ENCODE results near the gene PAPPA. TPM values are rescaled to one million over a fixed set of nuclear protein-coding genes. Genes with fewer than 3 reads are reported as not detected.

PAPPA gene
- total and polyA plus RNA-seq, 9 of the 15 experiments (the other 6 are each of a cell fraction or from before 2014, with no cell fraction given) = 0.06 to 0.18 (median 0.11) TPM

- 2% methylated on average over 4 of the region's 4 CpGs for WGBS (ENCODE audit: insufficient coverage, low coverage, missing lambda C conversion rate)
- DNase-seq (ENCODE audit: extremely low read depth in 1 of 4, low spot score in 3 of 4) = no peak
- ChIA-PET POLR2A (interaction anchor here (0.6 kb wide), 1 partner anchor 54 kb away, joined by 4 read pairs; no protein-coding TSS in a partner anchor), CTCF (ENCODE audit: low intra/inter-chr PET ratio) (no interaction called here)
- in situ Hi-C loops (cut with MboI) = no loop called here
- Histone ChIP-seq H3K27me3 (ENCODE audit: control insufficient read depth in 2 of 2, insufficient read depth in 2 of 2, low read length in 2 of 2) (no peaks in the 10 kb centered on the region), H3K9ac (ENCODE audit: insufficient read depth in 1 of 2, low read depth in 2 of 2, low read length in 2 of 2) (no peak overlapping the region), H3K4me2 (ENCODE audit: insufficient read depth, low read length) (no peak overlapping the region), H3K27ac (ENCODE audit: extremely low read depth, low read depth, low read length) (no peak overlapping the region), H3K36me3 (ENCODE audit: control insufficient read depth, insufficient read depth, low read length) (no peaks in the 10 kb centered on the region), H3K79me2 (ENCODE audit: control insufficient read depth, insufficient read depth, low read length) (no peaks in the 10 kb centered on the region), H4K20me1 (replicated peaks; ENCODE audit: control insufficient read depth, insufficient read depth, low read length) (no peaks in the 10 kb centered on the region), H2AFZ (ENCODE audit: low read depth, low read length) (no peak overlapping the region), H3K9me3 (replicated peaks; ENCODE audit: control insufficient read depth, insufficient read depth, low read depth, low read length) (no peaks in the 10 kb centered on the region), H3K9me1 (ENCODE audit: control insufficient read depth, insufficient read depth, low read length) (no peaks in the 10 kb centered on the region), H3K4me3 (no peak overlapping the region), H3K4me1 (replicated peaks in 1 of 2; ENCODE audit: control insufficient read depth in 2 of 2, insufficient read depth in 2 of 2, low read length in 2 of 2) (no peaks in the 10 kb centered on the region)
- BruUV-seq (replicated peaks) = no TSS peak
- no peak for FAIRE-seq
- intact Hi-C loops (cut with micrococcal nuclease) = no loop called here
- TF ChIP-seq SAP30 (IDR thresholded peaks at IDR 0.05; ENCODE audit: borderline replicate concordance, insufficient read depth, low read depth, low read length, poor library complexity, severe bottlenecking) (no peak), ZFP30 (CRISPR knock-in tag; IDR thresholded peaks at IDR 0.05; ENCODE audit: borderline replicate concordance) (no peak), CBX1 (IDR thresholded peaks at IDR 0.05; ENCODE audit: low read depth) (no peak), CBFB (CRISPR knock-in tag; IDR thresholded peaks at IDR 0.05) (no peak), GTF2E2 (tag; IDR thresholded peaks at IDR 0.05) (no peak), HNRNPLL (IDR thresholded peaks at IDR 0.05; ENCODE audit: low read depth, low read length, poor library complexity, severe bottlenecking) (no peak), ARNT (IDR thresholded peaks at IDR 0.05) (no peak), LARP7 (IDR thresholded peaks at IDR 0.05) (no peak), TSHZ1 (CRISPR knock-in tag; IDR thresholded peaks at IDR 0.05) (no peak), ZBTB7A (IDR thresholded peaks at IDR 0.05; ENCODE audit: borderline replicate concordance, control insufficient read depth, low read depth, low read length) (no peak), RNF2 (IDR thresholded peaks at IDR 0.05) (no peak)
- ATAC-seq = no peak
Measured at GRCh38 chr9:116124472-116125040, 29.0 kb upstream of the PAPPA start.
